DOHH2 (cell line): ENCODE data around the gene DPP10.

Source experiments
- H3F3A ChIP-seq: fragments of 200-600 bp; sonication (generic), shearing (Covaris generic); 2 replicates; pipeline ENCODE4 v1.6.0; 2016; ENCODE audit warnings: antibody characterized with exemption, mild to moderate bottlenecking; ENCODE audit not compliant: control insufficient read depth, insufficient read depth
- H3K27ac ChIP-seq: fragments of 200-600 bp; sonication (generic); 2 replicates; pipeline ENCODE4 v1.5.1; 2014; ENCODE audit warnings: low read depth, mild to moderate bottlenecking, low read length, moderate library complexity
- H3K27me3 ChIP-seq: fragments of 200-600 bp; sonication (generic); 2 replicates; pipeline ENCODE4 v1.6.1; 2014; ENCODE audit warnings: mild to moderate bottlenecking, low read length, mixed read lengths; ENCODE audit not compliant: control insufficient read depth
- H3K36me3 ChIP-seq: fragments of 200-600 bp; sonication (generic); 2 replicates; pipeline ENCODE4 v1.6.1; 2014; ENCODE audit warnings: mild to moderate bottlenecking, low read length, moderate library complexity, mixed read lengths; ENCODE audit not compliant: control insufficient read depth
- H3K4me1 ChIP-seq: fragments of 200-600 bp; sonication (generic); 2 replicates; pipeline ENCODE4 v1.6.1; 2014; ENCODE audit warnings: mild to moderate bottlenecking, low read length, mixed read lengths; ENCODE audit not compliant: control insufficient read depth
- H3K4me2 ChIP-seq: fragments of 200-600 bp; sonication (generic); 2 replicates; pipeline ENCODE4 v1.6.0; 2014; ENCODE audit warnings: mild to moderate bottlenecking, low read length, moderate library complexity
- H3K4me3 ChIP-seq: fragments of 200-600 bp; sonication (generic); 2 replicates; pipeline ENCODE4 v1.5.1; 2014; ENCODE audit warnings: mild to moderate bottlenecking, low read length, mixed read lengths
- H3K79me2 ChIP-seq: fragments of 200-600 bp; sonication (generic); 2 replicates; pipeline ENCODE4 v1.6.1; 2014; ENCODE audit warnings: mild to moderate bottlenecking, low read length, mixed read lengths; ENCODE audit not compliant: control insufficient read depth
- H3K9me2 ChIP-seq: fragments of 200-600 bp; sonication (generic); replicated peaks from 2 replicates; pipeline ENCODE4 v1.6.1; 2014; ENCODE audit warnings: mild to moderate bottlenecking, low read length, mixed read lengths; ENCODE audit not compliant: control insufficient read depth
- H3K9me3 ChIP-seq: fragments of 200-600 bp; sonication (generic); 2 replicates; pipeline ENCODE4 v1.6.1; 2014; ENCODE audit warnings: antibody characterized with exemption, low read length, mixed read lengths; ENCODE audit not compliant: control insufficient read depth, insufficient read depth
- H4K20me1 ChIP-seq: fragments of 200-600 bp; sonication (generic); 2 replicates; pipeline ENCODE4 v1.6.0; 2014; ENCODE audit warnings: low read depth, mild to moderate bottlenecking, antibody characterized with exemption, low read length, moderate library complexity; ENCODE audit not compliant: control insufficient read depth, insufficient read depth
- CTCF ChIP-seq: fragments of 200-600 bp; sonication (generic); IDR thresholded peaks from one replicate; pipeline ENCODE4 v1.5.1; 2014; ENCODE audit warnings: antibody characterized with exemption, mild to moderate bottlenecking, low read depth, low read length; ENCODE audit not compliant: poor library complexity, severe bottlenecking
- EZH2phosphoT487 ChIP-seq: fragments of 200-600 bp; sonication (generic); IDR thresholded peaks from 2 replicates; pipeline ENCODE4 v1.6.1; 2017; ENCODE audit warnings: borderline replicate concordance, mild to moderate bottlenecking, antibody characterized with exemption, low read length, moderate library complexity, mixed read lengths

The DPP10 gene

GRCh38 chr2:114925296-114926255 is 483.1 kb downstream of the DPP10 start:
- H3K4me2 ChIP-seq = no peak overlapping the region

GRCh38 chr2:114926303-114926702 is 483.9 kb downstream of the DPP10 start:
- no peaks in the 10 kb centered on the region for H3K36me3 ChIP-seq
- H3K79me2 ChIP-seq = no peaks in the 10 kb centered on the region
- no peaks in the 10 kb centered on the region for H3K4me1 ChIP-seq
- H4K20me1 ChIP-seq = no peaks in the 10 kb centered on the region
- H3K4me3 ChIP-seq = no peak overlapping the region
- H3K9me2 ChIP-seq = no peaks in the 10 kb centered on the region
- H3K27ac ChIP-seq = no peak overlapping the region
- no peaks in the 10 kb centered on the region for H3K9me3 ChIP-seq
- H3F3A ChIP-seq = no peaks in the 10 kb centered on the region
- no peak for TF ChIP-seq EZH2phosphoT487
- TF ChIP-seq CTCF = no peak
- H3K4me2 ChIP-seq = no peak overlapping the region
- H3K27me3 ChIP-seq = no peaks in the 10 kb centered on the region

More at GRCh38 chr2:114925296-114926255, 483.1 kb downstream of the DPP10 start:
- Histone ChIP-seq H3K27me3 (no peaks in the 10 kb centered on the region), H3K36me3 (no peaks in the 10 kb centered on the region), H3K79me2 (no peaks in the 10 kb centered on the region), H3F3A (no peaks in the 10 kb centered on the region), H3K9me3 (no peaks in the 10 kb centered on the region), H3K9me2 (no peaks in the 10 kb centered on the region), H3K4me1 (no peaks in the 10 kb centered on the region), H3K4me3 (no peak overlapping the region), H3K27ac (no peak overlapping the region), H4K20me1 (no peaks in the 10 kb centered on the region)
- TF ChIP-seq CTCF (no peak), EZH2phosphoT487 (no peak)

GRCh38 chr2:114929225-114929624 is 486.8 kb downstream of the DPP10 start:
- no peaks in the 10 kb centered on the region for H3K36me3 ChIP-seq
- no peak overlapping the region for H3K4me3 ChIP-seq
- H3K4me2 ChIP-seq = no peak overlapping the region
- no peaks in the 10 kb centered on the region for H4K20me1 ChIP-seq
- no peaks in the 10 kb centered on the region for H3K4me1 ChIP-seq
- no peaks in the 10 kb centered on the region for H3K9me2 ChIP-seq
- no peaks in the 10 kb centered on the region for H3K27me3 ChIP-seq
- TF ChIP-seq CTCF (no peak), EZH2phosphoT487 (no peak)
- no peaks in the 10 kb centered on the region for H3K9me3 ChIP-seq
- H3F3A ChIP-seq = no peaks in the 10 kb centered on the region
- no peak overlapping the region for H3K27ac ChIP-seq
- no peaks in the 10 kb centered on the region for H3K79me2 ChIP-seq
